K562 (cell line): Measurements from ENCODE around the gene PCGF6. TPM values are rescaled to one million over a fixed set of nuclear protein-coding genes. Genes with fewer than 3 reads are reported as not detected.

Experiments used
- CREB1 ChIP-seq, 2 experiments: sonication (generic) in 1 of 2; formaldehyde crosslinking in 1 of 2; IDR thresholded peaks; 2 replicates each; pipeline versions ENCODE4 v1.6.1 to v1.8.0; 2012 to 2022; ENCODE audit warnings: inconsistent platforms in 1 of 2, mild to moderate bottlenecking in 1 of 2, missing genetic modification reagents in 1 of 2, moderate library complexity in 1 of 2
- HNRNPLL ChIP-seq: fragments of 200-400 bp; formaldehyde crosslinking; IDR thresholded peaks from 2 replicates; pipeline ENCODE4 v1.6.1; 2017; ENCODE audit warnings: low read length, low read depth, mild to moderate bottlenecking; ENCODE audit not compliant: poor library complexity, severe bottlenecking
- LEF1 ChIP-seq: fragments of 450-650 bp; IDR thresholded peaks from 2 replicates; pipeline ENCODE4 v1.6.1; 2016; ENCODE audit warnings: mild to moderate bottlenecking
- NCOA2 ChIP-seq, 2 experiments: fragments of 450-650 bp; IDR thresholded peaks; 2 replicates each; pipeline ENCODE4 v1.6.1; 2018; ENCODE audit warnings: mild to moderate bottlenecking in 2 of 2, moderate library complexity in 1 of 2; ENCODE audit not compliant: partially characterized antibody in 2 of 2
- POU5F1 ChIP-seq: fragments of 150-350 bp; IDR thresholded peaks from 2 replicates; pipeline ENCODE4 v1.6.1; 2014; ENCODE audit warnings: borderline replicate concordance, low read length, low read depth, mild to moderate bottlenecking; ENCODE audit not compliant: partially characterized antibody
- PPARD ChIP-seq: fragments of 250-450 bp; sonication (Bioruptor Pico); IDR thresholded peaks from 2 replicates; pipeline ENCODE4 v1.8.0; 2022; ENCODE audit warnings: inconsistent platforms, mild to moderate bottlenecking, moderate library complexity
- PURB ChIP-seq: sonication (generic); formaldehyde crosslinking; IDR thresholded peaks from 2 replicates; pipeline ENCODE4 v1.9.0; 2021; ENCODE audit warnings: low read depth, mild to moderate bottlenecking, missing genetic modification reagents
- RAD51 ChIP-seq: fragments of 450-650 bp; IDR thresholded peaks from 2 replicates; pipeline ENCODE4 v1.7.1; 2016; ENCODE audit warnings: low read depth, mild to moderate bottlenecking, borderline replicate concordance
- SMAD4 ChIP-seq: fragments of 250-450 bp; sonication (Bioruptor Pico); conservative IDR thresholded peaks from 2 replicates; pipeline ENCODE4 v1.8.0; 2021; ENCODE audit warnings: inconsistent platforms, mild to moderate bottlenecking, moderate library complexity
- YY1 ChIP-seq, 3 experiments: IDR thresholded peaks; 2 replicates each; pipeline ENCODE4 v1.6.1; 2011; ENCODE audit warnings: low read length in 2 of 3, mild to moderate bottlenecking in 2 of 3, moderate library complexity in 2 of 3, borderline replicate concordance in 1 of 3, control low read depth in 1 of 3, low read depth in 1 of 3; ENCODE audit not compliant: insufficient read depth in 3 of 3, insufficient replicate concordance in 2 of 3, control insufficient read depth in 1 of 3, insufficient read length in 1 of 3; ENCODE audit errors: extremely low read depth in 1 of 3
- ZNF212 ChIP-seq: fragments of 450-650 bp; formaldehyde crosslinking; IDR thresholded peaks from 2 replicates; pipeline ENCODE4 v1.4.0; 2020; ENCODE audit warnings: mild to moderate bottlenecking
- ZNF764 ChIP-seq: fragments of 250-450 bp; sonication (Bioruptor Pico); IDR thresholded peaks from 2 replicates; pipeline ENCODE4 v1.4.0; 2020; ENCODE audit warnings: low read depth, mild to moderate bottlenecking, moderate library complexity
- ZNF766 ChIP-seq: fragments of 200-800 bp; sonication (Bioruptor generic); conservative IDR thresholded peaks from 2 replicates; pipeline ENCODE4 v1.6.1; 2016; ENCODE audit warnings: missing genetic modification characterization, missing compliant biosample characterization
- polyA plus RNA-seq, 8 experiments: library from polyadenylated mRNA; depleted of rRNA in 4 of 8; stranded (reverse) in 5 of 8; unstranded in 3 of 8; fragments of >200 nt; fragmentation: Nextera tagmentation in 2 of 8; fragmentation: Illumina TruSeq in 1 of 8; extraction: Ambion mirVana in 2 of 8; extraction: Trizol in 1 of 8; gene quantifications; 2 replicates each; pipeline versions ENCODE4 v1.2.1 to v1.2.3, GENCODE V29; 2011 to 2014; ENCODE audit warnings: inconsistent platforms in 1 of 8, missing spikeins in 1 of 8
- total RNA-seq, 7 experiments: library from RNA; depleted of rRNA in 6 of 7; stranded (reverse); fragments of >200 nt in 6 of 7; fragmentation: Illumina TruSeq in 2 of 7; extraction: Trizol in 2 of 7; gene quantifications; 2 replicates each; pipeline versions ENCODE4 v1.2.1 to v1.2.3, GENCODE V29; 2011 to 2021; ENCODE audit warnings: low replicate concordance in 1 of 7
- TF ChIP-seq, protein P1 (sequence below), 2 experiments: fragments of 450-650 bp in 1 of 2; sonication (generic) in 1 of 2; formaldehyde crosslinking in 1 of 2; IDR thresholded peaks; 2 replicates each; pipeline versions ENCODE4 v1.7.1 to v1.9.0; 2016 to 2022; ENCODE audit warnings: inconsistent platforms in 1 of 2, mild to moderate bottlenecking in 1 of 2, missing genetic modification reagents in 1 of 2
- TF ChIP-seq, protein P2 (sequence below): fragments of 250-450 bp; sonication (Bioruptor Pico); IDR thresholded peaks from 2 replicates; pipeline ENCODE4 v1.6.1; 2021; ENCODE audit warnings: mild to moderate bottlenecking

PCGF6 gene
- total and polyA plus RNA-seq, 9 of the 15 experiments (the other 6 are each of a cell fraction or from before 2014, with no cell fraction given), result 8.4 to 24.6 (median 20.6) TPM

DNA sequence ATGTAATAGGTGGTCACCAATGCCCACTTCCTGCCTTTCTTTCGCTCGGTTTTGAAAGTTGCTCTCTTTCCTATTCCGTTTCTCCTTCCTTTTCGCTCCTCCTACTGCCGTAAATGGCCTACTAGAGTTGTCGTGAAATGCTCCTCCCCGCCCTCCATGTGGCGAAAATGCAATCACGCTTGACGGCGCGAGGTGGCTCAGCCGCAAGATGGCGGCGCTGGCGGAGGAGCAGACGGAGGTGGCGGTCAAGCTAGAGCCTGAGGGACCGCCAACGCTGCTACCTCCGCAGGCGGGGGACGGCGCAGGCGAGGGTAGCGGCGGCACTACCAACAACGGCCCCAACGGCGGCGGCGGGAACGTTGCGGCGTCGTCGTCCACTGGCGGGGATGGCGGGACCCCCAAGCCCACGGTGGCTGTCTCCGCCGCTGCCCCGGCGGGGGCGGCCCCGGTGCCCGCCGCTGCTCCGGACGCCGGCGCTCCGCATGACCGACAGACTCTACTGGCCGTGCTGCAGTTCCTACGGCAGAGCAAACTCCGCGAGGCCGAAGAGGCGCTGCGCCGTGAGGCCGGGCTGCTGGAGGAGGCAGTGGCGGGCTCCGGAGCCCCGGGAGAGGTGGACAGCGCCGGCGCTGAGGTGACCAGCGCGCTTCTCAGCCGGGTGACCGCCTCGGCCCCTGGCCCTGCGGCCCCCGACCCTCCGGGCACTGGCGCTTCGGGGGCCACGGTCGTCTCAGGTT, 17.0 kb upstream of the PCGF6 start, which contains the start of gene TAF5 (continued):
- TF ChIP-seq, protein P1, sequence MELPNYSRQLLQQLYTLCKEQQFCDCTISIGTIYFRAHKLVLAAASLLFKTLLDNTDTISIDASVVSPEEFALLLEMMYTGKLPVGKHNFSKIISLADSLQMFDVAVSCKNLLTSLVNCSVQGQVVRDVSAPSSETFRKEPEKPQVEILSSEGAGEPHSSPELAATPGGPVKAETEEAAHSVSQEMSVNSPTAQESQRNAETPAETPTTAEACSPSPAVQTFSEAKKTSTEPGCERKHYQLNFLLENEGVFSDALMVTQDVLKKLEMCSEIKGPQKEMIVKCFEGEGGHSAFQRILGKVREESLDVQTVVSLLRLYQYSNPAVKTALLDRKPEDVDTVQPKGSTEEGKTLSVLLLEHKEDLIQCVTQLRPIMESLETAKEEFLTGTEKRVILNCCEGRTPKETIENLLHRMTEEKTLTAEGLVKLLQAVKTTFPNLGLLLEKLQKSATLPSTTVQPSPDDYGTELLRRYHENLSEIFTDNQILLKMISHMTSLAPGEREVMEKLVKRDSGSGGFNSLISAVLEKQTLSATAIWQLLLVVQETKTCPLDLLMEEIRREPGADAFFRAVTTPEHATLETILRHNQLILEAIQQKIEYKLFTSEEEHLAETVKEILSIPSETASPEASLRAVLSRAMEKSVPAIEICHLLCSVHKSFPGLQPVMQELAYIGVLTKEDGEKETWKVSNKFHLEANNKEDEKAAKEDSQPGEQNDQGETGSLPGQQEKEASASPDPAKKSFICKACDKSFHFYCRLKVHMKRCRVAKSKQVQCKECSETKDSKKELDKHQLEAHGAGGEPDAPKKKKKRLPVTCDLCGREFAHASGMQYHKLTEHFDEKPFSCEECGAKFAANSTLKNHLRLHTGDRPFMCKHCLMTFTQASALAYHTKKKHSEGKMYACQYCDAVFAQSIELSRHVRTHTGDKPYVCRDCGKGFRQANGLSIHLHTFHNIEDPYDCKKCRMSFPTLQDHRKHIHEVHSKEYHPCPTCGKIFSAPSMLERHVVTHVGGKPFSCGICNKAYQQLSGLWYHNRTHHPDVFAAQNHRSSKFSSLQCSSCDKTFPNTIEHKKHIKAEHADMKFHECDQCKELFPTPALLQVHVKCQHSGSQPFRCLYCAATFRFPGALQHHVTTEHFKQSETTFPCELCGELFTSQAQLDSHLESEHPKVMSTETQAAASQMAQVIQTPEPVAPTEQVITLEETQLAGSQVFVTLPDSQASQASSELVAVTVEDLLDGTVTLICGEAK (IDR thresholded peaks at IDR 0.05), result 0 out of 2 replicates have a peak, but pooled peaks have one; percentile 21
- TF ChIP-seq, protein P1 (CRISPR knock-in tag; IDR thresholded peaks at IDR 0.05), result no peak
- peak; percentile 72 for TF ChIP-seq HNRNPLL
- TF ChIP-seq YY1 (IDR thresholded peaks at IDR 0.05; ENCODE audit: borderline replicate concordance in 1 of 3, control insufficient read depth in 1 of 3, extremely low read depth in 1 of 3, insufficient read depth in 3 of 3, insufficient read length in 1 of 3, insufficient replicate concordance in 2 of 3, low read depth in 1 of 3, low read length in 2 of 3), result peak; percentile 96 to 99 (median 98)
- TF ChIP-seq ZNF766 (CRISPR knock-in tag), result no peak
- TF ChIP-seq RAD51, result no peak
- TF ChIP-seq POU5F1, result no peak
- TF ChIP-seq PPARD (CRISPR knock-in tag), result no peak
- no peak for TF ChIP-seq SMAD4 (CRISPR knock-in tag)
- TF ChIP-seq CREB1 (IDR thresholded peaks at IDR 0.05), result peak; percentile 42
- peak; percentile 16; the same call in 1 of the 2 replicates for TF ChIP-seq CREB1 (CRISPR knock-in tag; IDR thresholded peaks at IDR 0.05)
- TF ChIP-seq ZNF764 (CRISPR knock-in tag), result no peak
- no peak for TF ChIP-seq LEF1
- no peak for TF ChIP-seq PURB (CRISPR knock-in tag)
- no peak for TF ChIP-seq NCOA2 (IDR thresholded peaks at IDR 0.05; ENCODE audit: partially characterized antibody in 2 of 2)
- TF ChIP-seq, protein P2, sequence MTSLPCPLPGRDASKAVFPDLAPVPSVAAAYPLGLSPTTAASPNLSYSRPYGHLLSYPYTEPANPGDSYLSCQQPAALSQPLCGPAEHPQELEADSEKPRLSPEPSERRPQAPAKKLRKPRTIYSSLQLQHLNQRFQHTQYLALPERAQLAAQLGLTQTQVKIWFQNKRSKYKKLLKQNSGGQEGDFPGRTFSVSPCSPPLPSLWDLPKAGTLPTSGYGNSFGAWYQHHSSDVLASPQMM (CRISPR knock-in tag), result no peak
- TF ChIP-seq ZNF212 (CRISPR knock-in tag), result no peak
